ENCODE results near the gene CABLES1. TPM values are rescaled to one million over a fixed set of nuclear protein-coding genes. Genes with fewer than 3 reads are reported as not detected.

Gene CABLES1
- polyA plus RNA-seq, 3 donors, result 0.09 to 0.15 TPM; not detected in 1

- Histone ChIP-seq H3K36me3 (replicated peaks in 1 of 2; ENCODE audit: control insufficient read depth in 1 of 2, insufficient read depth in 2 of 2, low read length in 2 of 2) (no peaks in the 10 kb centered on the region), H3K9me3 (replicated peaks in 1 of 2; ENCODE audit: control insufficient read depth in 1 of 2, insufficient read depth in 1 of 2, low read length in 2 of 2) (peaks cover 4 to 23% of the 10 kb centered on the region in 2 donors), H3K4me2 (replicated peaks; ENCODE audit: extremely low read depth, low read length, poor library complexity, severe bottlenecking) (no peak overlapping the region), H3K27me3 (ENCODE audit: control insufficient read depth in 2 of 2, insufficient read depth in 2 of 2, low read length in 2 of 2) (peaks cover 41 to 48% of the 10 kb centered on the region in 2 donors), H3K27ac (ENCODE audit: low read depth in 1 of 2, low read length in 2 of 2) (no peak overlapping the region), H3K9ac (ENCODE audit: insufficient read depth, low read length, poor library complexity, severe bottlenecking) (no peak overlapping the region), H4K20me1 (ENCODE audit: insufficient read depth, low read length) (no peaks in the 10 kb centered on the region), H3K79me2 (ENCODE audit: insufficient read depth, low read length) (no peaks in the 10 kb centered on the region), H3K4me1 (ENCODE audit: control insufficient read depth in 1 of 2, insufficient read depth in 2 of 2, low read length in 2 of 2) (peaks cover 24 to 34% of the 10 kb centered on the region in 2 donors), H3K4me3 (replicated peaks in 1 of 3; ENCODE audit: low read depth in 2 of 3, low read length in 3 of 3) (no peak overlapping the region), H2AFZ (ENCODE audit: insufficient read depth, low read depth, low read length, poor library complexity, severe bottlenecking) (no peak overlapping the region)
- Mint-ChIP-seq H3K27ac (no peak overlapping the region), H3K4me3 (peak overlapping the region in 1 of 2 donors; percentile 89), H3K4me1 (peaks cover 30% of the 10 kb centered on the region), H3K27me3 (ENCODE audit: low read depth in 3 of 3) (peaks cover 50 to 69% (median 51%) of the 10 kb centered on the region in 3 donors), H3K9me3 (peaks cover 0 to 21% (median 7%) of the 10 kb centered on the region in 7 donors), H3K36me3 (peaks cover 5 to 9% of the 10 kb centered on the region in 2 donors)
- intact Hi-C loops (cut with micrococcal nuclease), result loop anchor here in 1 of 2 donors (10.0 kb wide), 2 partner anchors 87 to 117 kb away; no protein-coding TSS in a partner anchor
- TF ChIP-seq CTCF (IDR thresholded peaks at IDR 0.05), result no peak
- DNase-seq, result no peak
- 70% methylated on average over 9 of the region's 9 CpGs for WGBS (ENCODE audit: insufficient coverage)
These were observed 2.5 kb downstream of the CABLES1 start for GRCh38 chr18:23137788-23138216.

- Mint-ChIP-seq H3K9me3 (peaks cover 0 to 21% (median 7%) of the 10 kb centered on the region in 7 donors), H3K27me3 (ENCODE audit: low read depth in 3 of 3) (peaks cover 46 to 66% (median 50%) of the 10 kb centered on the region in 3 donors), H3K4me3 (peak overlapping the region in 1 of 2 donors; percentile 89), H3K27ac (no peak overlapping the region), H3K4me1 (peaks cover 36% of the 10 kb centered on the region), H3K36me3 (peaks cover 5 to 9% of the 10 kb centered on the region in 2 donors)
- no peak overlapping the region for H2AFZ ChIP-seq (ENCODE audit: insufficient read depth, low read depth, low read length, poor library complexity, severe bottlenecking)
- H3K79me2 ChIP-seq (ENCODE audit: insufficient read depth, low read length), result no peaks in the 10 kb centered on the region
- peaks cover 39 to 45% of the 10 kb centered on the region in 2 donors for H3K27me3 ChIP-seq (ENCODE audit: control insufficient read depth in 2 of 2, insufficient read depth in 2 of 2, low read length in 2 of 2)
- WGBS (ENCODE audit: insufficient coverage), result 84% methylated on average over 4 of the region's 5 CpGs
- intact Hi-C loops (cut with micrococcal nuclease), result loop anchor here in 1 of 2 donors (10.0 kb wide), 2 partner anchors 86 to 116 kb away; no protein-coding TSS in a partner anchor
- TF ChIP-seq CTCF (IDR thresholded peaks at IDR 0.05), result no peak
- H3K27ac ChIP-seq (ENCODE audit: low read depth in 1 of 2, low read length in 2 of 2), result no peak overlapping the region
- no peak overlapping the region for H3K9ac ChIP-seq (ENCODE audit: insufficient read depth, low read length, poor library complexity, severe bottlenecking)
- H3K4me2 ChIP-seq (replicated peaks; ENCODE audit: extremely low read depth, low read length, poor library complexity, severe bottlenecking), result no peak overlapping the region
- no peaks in the 10 kb centered on the region for H3K36me3 ChIP-seq (replicated peaks in 1 of 2; ENCODE audit: control insufficient read depth in 1 of 2, insufficient read depth in 2 of 2, low read length in 2 of 2)
- peaks cover 31 to 40% of the 10 kb centered on the region in 2 donors for H3K4me1 ChIP-seq (ENCODE audit: control insufficient read depth in 1 of 2, insufficient read depth in 2 of 2, low read length in 2 of 2)
- H4K20me1 ChIP-seq (ENCODE audit: insufficient read depth, low read length), result no peaks in the 10 kb centered on the region
- no peak for DNase-seq
- no peak overlapping the region for H3K4me3 ChIP-seq (replicated peaks in 1 of 3; ENCODE audit: low read depth in 2 of 3, low read length in 3 of 3)
- H3K9me3 ChIP-seq (replicated peaks in 1 of 2; ENCODE audit: control insufficient read depth in 1 of 2, insufficient read depth in 1 of 2, low read length in 2 of 2), result peaks cover 4 to 23% of the 10 kb centered on the region in 2 donors
These were observed 3.2 kb downstream of the CABLES1 start for GRCh38 chr18:23138471-23138870.
